Upper lobe of left lung (tissue), 4 donors: Measurements from ENCODE around the gene MT3.

ENCODE experiments used
- CTCF ChIP-seq, 6 experiments: fragments of 450-650 bp in 4 of 6; fragments of 200-600 bp in 2 of 6; sonication (generic) in 2 of 6; IDR thresholded peaks; one replicate each; pipeline ENCODE4 v1.5.1; 2016 to 2019; ENCODE audit warnings: antibody characterized with exemption in 6 of 6
- POLR2AphosphoS5 ChIP-seq, 2 donors: sonication (generic); formaldehyde crosslinking; IDR thresholded peaks; one replicate each; pipeline ENCODE4 v1.5.1; 2017; ENCODE audit warnings: antibody characterized with exemption in 2 of 2

- TF ChIP-seq POLR2AphosphoS5 (IDR thresholded peaks at IDR 0.05), result no peak
- TF ChIP-seq CTCF (IDR thresholded peaks at IDR 0.05), result no peak
These were observed 28.9 kb upstream of the MT3 start for GRCh38 chr16:56560447-56560846.
